Measurements from ENCODE around the gene KLRF2. TPM values are rescaled to one million over a fixed set of nuclear protein-coding genes. Genes with fewer than 3 reads are reported as not detected.

KLRF2 gene
- total RNA-seq, 1 donor from 2014 or later = not detected

DNA sequence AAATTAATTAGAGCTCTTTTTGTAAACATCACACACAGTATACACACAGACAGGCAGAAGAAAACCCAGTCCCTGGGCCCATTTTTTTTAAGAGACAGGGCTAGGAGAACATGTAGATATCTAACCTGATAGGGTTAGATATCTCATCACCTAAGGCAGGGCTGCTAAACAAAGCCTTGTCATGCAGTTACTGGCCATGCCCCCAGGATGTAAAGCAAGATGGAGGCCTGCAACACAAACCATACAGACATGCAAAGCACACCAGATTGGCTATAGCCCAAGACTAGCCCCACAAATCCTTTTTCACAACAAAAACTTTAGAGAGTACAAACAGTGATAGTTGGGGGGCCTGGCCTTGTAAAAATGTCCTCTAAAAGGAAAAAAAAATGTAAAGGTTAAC, 30.4 kb downstream of the KLRF2 start:
- TF ChIP-seq, protein P1, sequence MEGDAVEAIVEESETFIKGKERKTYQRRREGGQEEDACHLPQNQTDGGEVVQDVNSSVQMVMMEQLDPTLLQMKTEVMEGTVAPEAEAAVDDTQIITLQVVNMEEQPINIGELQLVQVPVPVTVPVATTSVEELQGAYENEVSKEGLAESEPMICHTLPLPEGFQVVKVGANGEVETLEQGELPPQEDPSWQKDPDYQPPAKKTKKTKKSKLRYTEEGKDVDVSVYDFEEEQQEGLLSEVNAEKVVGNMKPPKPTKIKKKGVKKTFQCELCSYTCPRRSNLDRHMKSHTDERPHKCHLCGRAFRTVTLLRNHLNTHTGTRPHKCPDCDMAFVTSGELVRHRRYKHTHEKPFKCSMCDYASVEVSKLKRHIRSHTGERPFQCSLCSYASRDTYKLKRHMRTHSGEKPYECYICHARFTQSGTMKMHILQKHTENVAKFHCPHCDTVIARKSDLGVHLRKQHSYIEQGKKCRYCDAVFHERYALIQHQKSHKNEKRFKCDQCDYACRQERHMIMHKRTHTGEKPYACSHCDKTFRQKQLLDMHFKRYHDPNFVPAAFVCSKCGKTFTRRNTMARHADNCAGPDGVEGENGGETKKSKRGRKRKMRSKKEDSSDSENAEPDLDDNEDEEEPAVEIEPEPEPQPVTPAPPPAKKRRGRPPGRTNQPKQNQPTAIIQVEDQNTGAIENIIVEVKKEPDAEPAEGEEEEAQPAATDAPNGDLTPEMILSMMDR (conservative IDR thresholded peaks at IDR 0.05; ENCODE audit: low read depth, low read length) = no peak
- DNase-seq (ENCODE audit: low read depth) = no peak
- no peak overlapping the region for H3K4me3 ChIP-seq (ENCODE audit: low read depth, low read length)

DNA sequence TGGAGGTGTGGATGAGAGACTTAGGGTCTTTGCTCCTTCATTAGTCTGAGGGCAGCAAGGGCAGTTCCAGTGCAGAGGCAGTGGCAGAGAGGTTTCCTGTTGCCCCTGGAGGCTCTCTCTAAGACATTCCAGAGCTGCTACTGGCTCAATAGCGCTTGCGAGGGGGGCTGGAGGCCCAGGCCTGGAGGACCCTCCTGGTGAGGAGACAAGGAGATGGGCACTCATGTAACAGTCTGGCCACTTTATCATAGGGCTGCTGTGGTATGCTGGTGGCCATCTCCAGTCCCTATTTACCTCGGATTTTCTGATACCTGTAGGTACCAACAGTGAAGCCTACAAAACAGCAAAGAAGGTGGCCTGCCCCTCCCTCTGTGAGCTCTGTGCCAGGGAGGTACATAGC, 38.2 kb downstream of the KLRF2 start:
- H3K4me3 ChIP-seq (ENCODE audit: low read depth, low read length) = no peak overlapping the region
- DNase-seq (ENCODE audit: low read depth) = no peak
- TF ChIP-seq, protein P1 (conservative IDR thresholded peaks at IDR 0.05; ENCODE audit: low read depth, low read length) = no peak

DNA sequence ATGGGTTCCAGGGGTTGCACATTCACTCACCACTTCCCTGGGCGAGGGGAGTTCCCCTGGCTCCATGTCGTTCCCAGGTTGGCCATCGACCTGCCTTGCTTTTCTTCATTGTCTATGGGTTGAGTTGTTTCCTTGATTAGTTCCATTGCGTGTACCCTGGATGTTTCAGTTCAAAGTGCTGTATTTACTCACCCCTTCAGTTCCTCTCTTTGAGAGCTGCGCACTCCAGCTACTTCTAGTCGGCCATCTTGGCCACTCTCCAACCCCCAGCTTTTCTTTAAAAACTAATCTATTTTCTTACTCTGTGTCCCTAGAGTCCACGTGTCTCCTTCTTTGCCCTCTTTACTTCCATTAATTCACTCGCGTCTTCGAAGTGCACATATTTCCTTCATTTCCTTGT, 39.2 kb downstream of the KLRF2 start:
- H3K4me3 ChIP-seq (ENCODE audit: low read depth, low read length) = no peak overlapping the region
- TF ChIP-seq, protein P1 (conservative IDR thresholded peaks at IDR 0.05; ENCODE audit: low read depth, low read length) = no peak
- no peak for DNase-seq (ENCODE audit: low read depth)

DNA sequence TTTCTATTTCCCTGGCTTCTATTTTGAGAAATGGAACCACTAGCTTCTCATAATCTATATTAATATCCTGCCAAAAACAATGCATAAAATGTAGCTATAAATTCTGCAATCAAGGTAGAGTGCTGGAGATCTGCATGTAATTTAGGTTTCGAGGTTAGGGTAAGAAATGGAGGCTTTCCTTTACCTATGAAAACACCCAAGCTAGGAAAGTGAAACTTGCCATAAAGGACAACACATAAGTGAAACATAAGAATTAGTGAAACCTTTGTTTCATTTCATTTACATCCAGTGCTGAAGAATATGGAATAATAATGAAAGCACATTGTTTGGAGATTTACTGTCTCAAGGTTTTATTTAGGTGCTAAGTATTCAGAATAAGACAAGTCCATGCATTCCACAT, 41.1 kb downstream of the KLRF2 start:
- DNase-seq (ENCODE audit: low read depth) = no peak
- no peak overlapping the region for H3K4me3 ChIP-seq (ENCODE audit: low read depth, low read length)
- TF ChIP-seq, protein P1 (conservative IDR thresholded peaks at IDR 0.05; ENCODE audit: low read depth, low read length) = no peak

DNA sequence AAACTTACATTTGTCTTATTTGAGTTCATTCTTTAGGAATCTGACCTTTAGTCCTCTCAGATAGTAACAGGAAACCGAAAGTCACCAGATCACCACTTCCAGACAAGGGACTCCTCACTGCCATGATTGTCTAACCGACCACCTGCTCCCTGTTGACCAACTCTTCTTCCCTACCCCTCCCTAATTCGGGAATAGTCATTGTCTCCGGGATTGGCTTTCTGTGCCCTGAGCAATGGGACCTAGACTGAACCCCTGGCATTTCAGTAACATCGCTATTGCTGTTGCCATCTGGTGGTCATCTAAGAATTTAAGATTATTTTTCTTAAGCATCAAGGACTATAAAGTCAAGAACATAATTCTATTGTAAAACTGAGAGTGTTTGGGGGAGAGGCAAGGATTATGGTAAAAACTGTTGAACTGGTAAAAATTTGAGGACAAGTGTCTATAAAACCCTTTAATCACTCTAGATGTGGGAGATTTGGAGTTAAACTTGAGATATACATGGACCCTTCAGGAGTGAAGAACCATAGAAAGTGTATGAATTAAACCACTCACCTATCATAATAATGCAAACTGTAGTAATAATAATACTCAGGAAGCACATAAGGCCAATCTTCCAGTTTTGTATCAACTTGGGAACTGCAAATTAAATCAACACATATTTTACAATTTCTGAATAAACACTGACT, 44.6 kb downstream of the KLRF2 start:
- TF ChIP-seq, protein P1 (conservative IDR thresholded peaks at IDR 0.05; ENCODE audit: low read depth, low read length) = peak; percentile 66
- H3K4me3 ChIP-seq (ENCODE audit: low read depth, low read length) = peak overlapping the region; percentile 42
- no peak for DNase-seq (ENCODE audit: low read depth)

DNA sequence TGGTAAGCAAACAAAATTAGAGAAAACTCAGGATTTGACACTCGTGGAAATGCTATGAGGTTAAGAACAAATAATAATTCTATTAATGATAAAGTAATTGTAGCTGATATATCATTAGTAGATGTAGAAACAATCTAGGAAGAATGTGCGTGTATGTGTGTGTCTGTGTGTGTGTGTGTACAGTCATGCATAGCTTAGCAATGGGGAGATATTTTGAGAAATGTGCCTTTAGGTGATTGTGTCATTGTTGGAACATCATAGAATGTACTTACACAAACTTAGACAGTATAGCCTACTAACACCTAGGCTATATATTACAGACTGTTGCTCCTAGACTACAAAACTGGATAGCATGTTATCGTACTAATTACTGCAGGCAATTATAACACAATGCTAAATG, 45.6 kb downstream of the KLRF2 start:
- no peak overlapping the region for H3K4me3 ChIP-seq (ENCODE audit: low read depth, low read length)
- DNase-seq (ENCODE audit: low read depth) = no peak
- TF ChIP-seq, protein P1 (conservative IDR thresholded peaks at IDR 0.05; ENCODE audit: low read depth, low read length) = no peak

DNA sequence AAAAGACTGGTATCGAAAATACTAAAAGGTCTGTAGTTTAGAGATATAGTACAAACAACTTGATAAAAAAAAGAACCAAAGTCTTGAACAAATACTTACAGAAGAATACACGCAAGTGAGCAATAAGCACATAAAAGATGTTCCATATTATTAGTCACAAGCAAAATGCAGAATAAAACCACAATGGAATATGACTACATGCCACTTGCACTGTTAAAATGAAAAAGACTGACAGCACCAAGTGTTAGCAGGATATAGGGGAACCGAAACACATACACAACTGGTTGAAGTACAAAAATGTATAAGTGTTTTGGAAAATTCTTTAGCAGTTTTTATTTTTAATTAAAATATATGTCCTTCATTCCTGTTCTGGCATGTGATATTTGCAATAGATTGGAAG, 47.3 kb downstream of the KLRF2 start:
- TF ChIP-seq, protein P1 (conservative IDR thresholded peaks at IDR 0.05; ENCODE audit: low read depth, low read length) = no peak
- no peak overlapping the region for H3K4me3 ChIP-seq (ENCODE audit: low read depth, low read length)
- DNase-seq (ENCODE audit: low read depth) = no peak

Data from epithelial cell of proximal tubule (primary cell).